GM18517 (cell line): ENCODE measurements around the gene RANBP3.
"Not testable (repeated sequence)": the region's sequence is repeated elsewhere in the genome, so short reads cannot be mapped to it uniquely, and the experiment has no call there.

Source experiments
- ATAC-seq: cut with Tn5 transposase; IDR thresholded peaks from one replicate; pipeline ENCODE4 v1.9.1; 2021; ENCODE audit warnings: mild to moderate bottlenecking, moderate library complexity; ENCODE audit not compliant: unreplicated experiment

The RANBP3 gene

DNA sequence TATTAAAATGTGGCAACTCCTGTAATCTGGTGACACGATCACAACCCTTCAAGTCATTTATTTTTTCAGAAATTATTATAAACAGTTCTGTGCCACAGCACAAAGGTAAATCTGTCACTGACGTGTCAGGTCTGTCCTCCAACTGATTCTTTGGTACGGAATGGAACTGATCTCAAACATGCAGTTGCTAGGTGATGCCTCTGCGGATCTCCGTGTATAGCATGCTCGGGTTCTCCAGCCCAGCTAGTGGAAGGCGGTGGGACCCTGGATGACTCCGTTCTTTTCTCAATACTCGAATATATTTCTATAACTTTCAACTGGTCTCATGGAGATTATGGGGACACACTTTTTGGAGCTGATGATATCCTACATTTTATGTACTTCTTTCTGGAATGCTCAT is 11.0 kb downstream of the RANBP3 start:
- no peak for ATAC-seq

DNA sequence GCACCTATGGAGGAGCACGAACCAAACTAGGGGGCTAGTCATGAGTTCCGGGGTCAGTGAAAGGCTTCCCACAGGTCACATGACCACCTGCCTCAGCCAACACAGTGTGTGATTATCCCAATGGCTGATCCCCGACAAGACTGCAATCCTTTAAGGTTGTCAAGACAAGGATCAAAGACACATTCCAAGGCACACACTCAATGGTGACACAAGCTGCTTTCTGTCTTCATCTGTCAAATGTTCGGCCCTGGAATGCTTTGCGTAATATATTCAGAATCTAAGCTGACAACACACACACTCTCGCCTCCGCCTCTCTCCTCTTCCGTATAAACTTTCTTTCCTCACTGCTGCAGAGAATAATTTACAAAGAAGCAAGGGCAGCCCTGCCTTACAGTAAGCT is 11.7 kb downstream of the RANBP3 start:
- no peak for ATAC-seq

DNA sequence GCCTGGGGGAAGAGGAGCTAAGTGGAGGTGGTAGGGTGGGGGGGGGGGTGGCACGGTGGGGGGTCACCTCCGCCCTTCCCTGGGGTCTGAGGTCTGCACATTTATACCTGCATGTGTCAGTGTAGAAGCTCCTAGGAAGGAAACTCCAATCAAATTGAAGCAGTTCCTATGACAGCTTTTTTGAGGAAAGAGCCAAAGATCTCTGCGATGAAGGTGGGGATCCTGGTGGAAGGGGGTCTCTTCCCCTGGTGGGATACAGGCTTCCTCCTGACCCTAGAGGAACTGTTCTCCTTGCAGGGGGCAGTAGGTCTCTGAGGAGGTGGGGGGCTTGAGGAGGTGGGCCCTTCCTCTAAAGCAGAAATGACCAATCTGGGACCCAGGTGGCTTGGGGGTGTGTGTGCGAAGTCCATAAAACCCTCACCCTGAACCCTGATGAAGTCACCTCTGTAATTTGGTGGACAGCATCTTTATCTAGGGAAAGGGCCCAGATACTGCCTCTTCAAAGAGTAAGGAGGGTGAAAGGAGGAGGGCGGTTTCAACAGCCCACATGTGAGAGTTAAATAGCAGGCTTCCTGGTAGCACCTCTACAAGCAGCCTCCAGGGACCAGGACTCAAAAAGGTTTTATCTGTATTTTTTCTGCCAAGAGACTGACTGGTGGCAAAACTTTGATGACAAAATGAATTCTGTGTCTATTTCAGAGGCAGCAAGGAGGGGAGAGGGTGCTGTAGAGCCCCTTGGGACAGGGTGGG is 12.9 kb downstream of the RANBP3 start:
- no peak for ATAC-seq

DNA sequence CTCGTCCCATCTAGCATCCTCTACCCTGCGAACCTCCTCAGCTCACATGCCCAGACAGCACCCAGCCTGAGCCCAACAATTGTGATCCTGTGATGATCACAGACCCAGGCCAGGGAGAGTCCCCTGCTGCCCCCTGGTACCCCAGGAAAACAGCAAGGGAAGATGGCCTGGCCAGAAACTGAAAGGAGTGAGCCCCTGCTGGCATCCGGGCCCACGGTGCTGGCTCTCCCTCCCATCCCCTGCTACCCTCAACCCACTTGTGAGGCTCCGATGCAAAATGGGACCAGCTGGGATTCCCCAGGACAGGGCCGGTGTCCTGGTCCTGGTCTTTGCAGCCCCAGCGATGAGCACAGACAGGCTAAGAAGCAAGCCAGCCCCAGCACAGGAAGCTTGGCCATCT is 14.1 kb downstream of the RANBP3 start:
- no peak for ATAC-seq

DNA sequence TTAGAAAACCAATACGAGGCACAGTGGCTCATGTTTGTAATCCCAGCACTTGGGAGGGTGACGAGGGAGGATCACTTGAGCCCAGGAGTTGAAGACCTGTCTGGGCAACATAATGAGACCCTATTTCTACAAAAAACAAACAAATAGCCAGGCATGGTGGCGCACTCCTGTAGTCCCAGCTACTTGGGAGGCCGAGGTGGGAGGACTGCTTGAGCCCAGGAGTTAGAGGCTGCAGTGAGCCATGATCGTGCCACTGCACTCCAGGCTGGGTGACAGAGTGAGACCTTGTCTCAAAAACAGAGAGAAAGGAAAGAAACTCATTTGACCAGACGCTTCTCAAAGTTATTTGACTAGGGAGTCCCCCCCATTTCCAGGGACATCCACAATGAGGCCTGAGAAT is 14.7 kb downstream of the RANBP3 start:
- not testable (repeated sequence) for ATAC-seq

DNA sequence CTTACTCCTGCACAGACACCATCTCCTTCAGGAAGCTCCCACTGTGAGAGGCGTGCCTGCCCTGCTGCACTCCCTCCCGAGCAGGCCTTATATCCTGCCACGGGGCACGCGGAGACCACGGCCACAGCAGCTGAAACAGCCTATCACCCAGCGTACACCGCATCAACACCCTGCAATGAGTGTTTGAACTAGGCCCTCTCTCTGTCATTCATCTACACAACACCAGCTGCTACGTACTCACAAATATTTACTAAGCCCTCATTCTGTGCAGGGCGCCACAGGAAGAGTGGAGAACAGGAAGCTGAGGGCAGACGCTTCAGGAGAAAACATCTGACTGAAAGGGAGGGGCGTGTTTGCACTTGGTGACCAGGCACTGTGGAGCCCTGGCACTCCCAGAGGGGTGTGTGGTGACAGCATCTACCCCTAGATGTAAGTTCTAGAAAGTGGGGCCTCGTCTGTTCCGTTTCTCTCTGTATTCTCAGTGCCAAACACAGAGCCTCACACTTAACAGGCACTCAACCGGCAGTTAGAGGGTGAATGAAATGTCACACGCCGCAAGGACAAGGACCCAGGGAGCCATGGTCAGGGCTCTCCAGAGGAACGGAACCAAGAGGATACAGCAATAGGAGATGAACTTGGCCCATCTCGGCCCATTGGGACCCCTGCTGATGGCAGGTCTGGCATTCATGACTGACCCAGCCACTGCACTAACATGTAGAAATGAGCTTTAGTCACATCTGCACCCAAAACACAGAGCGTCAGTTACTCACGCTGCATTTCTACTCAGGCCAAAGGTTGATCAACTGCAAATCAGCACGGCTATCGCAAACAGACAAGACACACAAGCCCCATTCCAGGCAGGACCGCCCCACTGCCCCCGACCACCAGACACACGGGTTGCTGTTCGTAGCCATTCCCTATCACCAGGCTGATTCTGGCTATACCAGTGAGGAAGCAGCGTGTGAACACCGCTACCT is 15.7 kb downstream of the RANBP3 start:
- no peak for ATAC-seq

DNA sequence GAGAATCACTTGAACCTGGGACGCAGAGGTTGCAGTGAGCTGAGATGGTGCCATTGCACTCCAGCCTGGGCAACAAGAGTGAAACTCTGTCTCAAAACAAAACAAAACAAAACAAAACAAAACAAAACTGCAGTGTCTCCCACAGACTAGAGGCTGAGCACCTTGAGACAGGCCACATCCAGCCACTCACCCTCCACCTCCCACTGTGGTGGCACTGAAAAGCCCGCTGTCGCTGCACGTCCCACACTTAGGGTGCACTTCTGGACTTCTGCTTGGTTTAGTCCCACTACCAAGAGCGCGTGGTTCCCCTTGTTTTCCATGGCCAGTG is 16.3 kb downstream of the RANBP3 start:
- not testable (repeated sequence) for ATAC-seq

DNA sequence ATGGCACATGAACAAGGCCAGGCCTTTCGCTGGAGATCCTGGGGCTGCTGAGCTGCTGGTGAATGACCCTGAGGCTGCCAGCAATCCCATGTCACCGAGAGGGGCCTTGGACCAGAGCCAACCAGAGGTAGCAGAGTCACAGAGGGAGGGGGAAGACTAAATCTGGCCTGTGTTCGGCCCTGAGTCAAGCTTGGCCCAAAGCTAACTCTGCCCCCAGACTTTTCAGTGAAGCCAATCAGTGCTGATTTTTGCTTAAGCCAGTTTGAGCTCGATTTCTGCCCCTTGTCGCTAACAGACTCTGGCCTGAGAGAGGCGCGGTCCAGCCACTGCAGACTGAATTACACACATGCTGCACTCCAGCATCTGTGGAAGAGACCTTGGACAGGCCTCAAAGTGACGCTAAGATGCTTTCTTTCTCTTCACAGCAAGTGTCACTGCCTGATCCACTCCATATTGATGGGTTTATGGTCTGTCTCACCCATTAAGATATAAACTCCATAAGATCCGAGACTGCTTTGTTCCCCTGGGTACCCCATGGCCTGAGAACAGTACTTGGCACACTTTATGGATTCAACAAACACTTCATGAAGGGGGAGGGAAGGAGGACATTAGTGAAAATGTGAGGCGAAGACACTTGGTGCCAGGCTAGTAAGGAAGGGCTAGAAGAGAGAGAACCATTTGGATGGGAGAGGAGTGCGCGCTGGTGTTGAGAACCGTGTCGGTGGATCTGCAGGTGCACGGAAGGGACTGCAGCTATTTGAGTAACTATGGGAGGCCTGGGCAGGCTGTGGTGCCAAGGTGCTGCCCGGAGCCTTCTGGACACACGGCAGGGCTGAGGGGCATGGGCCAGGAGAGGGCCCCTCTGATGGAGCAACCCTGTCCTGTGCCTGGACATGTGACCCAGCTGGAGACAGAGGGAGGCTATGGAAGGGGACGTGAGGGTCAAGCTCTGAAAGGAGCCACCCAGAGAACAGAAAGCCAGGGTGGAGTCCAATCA is 17.6 kb downstream of the RANBP3 start:
- ATAC-seq = no peak

DNA sequence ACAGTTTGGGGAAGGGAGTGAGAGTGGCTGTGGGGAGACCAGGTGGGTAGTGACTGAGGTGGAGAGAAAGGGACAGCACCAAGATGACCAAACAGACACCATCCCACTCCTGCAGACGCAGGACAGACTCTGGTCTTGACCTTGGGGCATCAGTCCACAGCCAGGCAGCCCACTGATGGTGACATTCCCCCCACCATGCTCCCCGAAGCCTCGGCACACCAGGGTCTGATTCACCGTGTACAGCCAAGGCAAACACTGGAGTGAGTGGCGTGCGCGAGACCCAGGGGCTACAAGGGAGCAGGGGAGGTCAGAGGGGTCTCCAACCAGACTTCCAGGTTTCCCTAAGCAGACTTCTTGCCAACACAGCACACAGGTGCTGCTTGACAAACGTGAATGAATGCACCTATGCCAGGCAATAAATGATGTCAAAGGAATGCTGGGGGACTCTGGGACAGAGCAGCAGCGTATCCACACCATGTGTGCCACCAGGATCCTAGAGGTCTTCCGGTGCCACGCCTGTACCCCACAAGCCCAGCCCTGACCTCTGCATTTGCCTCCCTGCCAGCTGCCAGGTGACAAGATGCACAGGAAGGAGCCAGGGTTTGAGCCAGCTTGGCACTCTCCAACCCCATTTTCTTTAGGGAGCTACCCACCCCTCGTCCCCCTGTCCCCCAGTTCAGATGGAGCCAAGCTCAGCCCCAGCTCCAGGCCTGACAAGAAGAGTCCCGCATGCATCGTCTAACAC is 18.5 kb downstream of the RANBP3 start:
- no peak for ATAC-seq

DNA sequence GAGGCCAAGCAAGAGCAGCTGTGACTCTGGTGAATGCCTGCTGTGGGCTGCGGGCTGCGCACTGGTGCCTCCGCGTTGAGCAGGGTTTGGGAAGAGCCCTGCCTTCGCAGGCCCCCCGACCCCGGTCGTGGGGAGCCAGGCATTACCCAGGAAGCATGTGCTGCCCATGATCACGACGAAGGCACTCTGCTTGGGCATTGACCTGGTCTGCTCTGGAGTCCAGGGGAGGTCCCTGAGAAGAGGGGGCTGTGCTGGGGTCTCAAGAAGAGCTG is 19.2 kb downstream of the RANBP3 start:
- no peak for ATAC-seq

DNA sequence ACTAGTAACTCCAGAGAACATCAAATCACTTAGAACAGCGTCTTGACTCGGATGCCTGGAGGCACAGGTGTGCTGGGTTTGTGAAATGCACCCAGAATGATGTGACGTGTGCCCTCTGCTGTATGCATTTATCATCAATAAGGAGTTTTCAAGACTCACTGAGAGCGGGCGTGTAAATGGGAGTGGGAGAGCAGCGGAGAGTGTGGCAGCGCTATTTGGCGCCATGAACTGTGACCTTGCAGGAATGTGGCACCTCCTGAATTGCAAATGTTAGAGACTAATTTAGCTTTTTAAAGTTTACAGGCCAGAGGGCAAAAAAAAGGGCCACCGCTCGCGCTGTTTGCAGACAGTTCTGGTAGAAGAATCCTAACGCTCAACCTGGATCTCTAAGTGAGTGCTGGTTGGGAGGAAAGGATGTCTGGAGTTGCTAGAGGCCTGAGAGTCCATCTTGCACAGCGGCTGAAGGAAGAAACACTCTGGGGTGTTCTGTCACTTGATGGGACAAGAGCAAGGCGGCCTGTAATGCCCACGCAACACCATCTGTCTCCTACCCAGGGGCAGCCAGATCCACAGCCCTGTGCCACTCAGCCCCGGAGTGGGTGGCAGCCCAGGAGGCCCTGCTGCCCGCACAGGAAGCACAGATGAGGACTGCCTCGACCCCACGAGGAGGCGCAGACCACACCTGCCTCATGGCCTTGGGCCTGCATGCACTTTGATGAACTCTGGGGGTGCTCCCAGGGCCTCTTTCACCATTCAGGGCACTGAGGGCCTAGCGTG is 19.7 kb downstream of the RANBP3 start:
- no peak for ATAC-seq

DNA sequence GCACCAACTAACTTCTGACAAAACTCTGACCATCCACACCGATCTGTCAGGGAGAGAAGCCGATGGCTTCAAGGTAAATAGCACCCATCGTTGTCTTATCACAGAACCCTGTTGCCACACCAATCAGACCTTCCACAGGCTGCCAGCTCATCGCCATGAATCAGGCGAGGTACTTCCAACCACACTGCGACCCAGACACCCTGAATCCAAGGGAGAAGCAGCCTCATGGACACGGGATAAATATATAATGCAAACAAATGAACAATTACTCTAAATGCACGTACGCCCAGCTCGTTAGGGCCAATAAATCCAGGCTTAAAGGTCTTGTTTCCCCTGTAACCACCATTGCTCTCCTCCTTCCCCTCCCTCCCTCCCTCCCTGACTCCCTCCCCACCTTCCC is 20.8 kb downstream of the RANBP3 start:
- ATAC-seq = no peak

DNA sequence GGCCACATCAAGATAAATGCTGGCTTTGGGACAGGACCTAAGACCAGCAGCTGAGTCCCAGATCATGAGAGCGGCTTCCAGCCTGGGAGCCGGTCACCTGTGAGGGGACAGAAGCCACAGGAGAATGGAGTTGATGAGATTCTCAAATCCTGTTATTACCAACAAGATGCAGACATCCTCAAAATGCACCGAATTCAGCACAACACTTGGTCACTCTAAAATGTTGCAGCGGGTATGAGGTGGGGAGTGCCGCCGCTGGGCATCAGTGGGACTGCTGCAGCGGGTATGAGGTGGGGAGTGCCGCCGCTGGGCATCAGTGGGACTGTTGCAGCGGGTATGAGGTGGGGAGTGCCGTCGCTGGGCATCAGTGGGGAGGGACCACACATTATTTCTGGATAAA is 21.2 kb downstream of the RANBP3 start:
- ATAC-seq = no peak

DNA sequence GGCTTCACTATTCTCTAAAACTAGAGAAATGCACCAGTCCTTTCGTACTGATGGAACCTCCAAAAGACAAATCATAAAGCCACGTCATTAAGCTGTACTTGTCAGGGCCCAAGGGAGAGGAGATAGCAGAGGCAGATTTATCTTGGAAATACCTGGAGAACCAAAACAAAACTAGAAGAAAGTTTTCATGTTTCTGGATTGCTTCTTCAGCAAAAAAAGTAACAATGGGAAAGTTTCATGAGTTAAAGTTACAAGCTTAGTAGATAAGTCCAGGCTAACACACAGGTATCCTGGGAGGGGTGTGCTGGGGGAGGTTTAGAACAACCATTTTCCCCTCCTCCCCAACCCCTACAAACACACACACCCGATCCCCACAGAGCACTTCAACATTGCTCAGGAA is 21.6 kb downstream of the RANBP3 start:
- ATAC-seq = no peak

DNA sequence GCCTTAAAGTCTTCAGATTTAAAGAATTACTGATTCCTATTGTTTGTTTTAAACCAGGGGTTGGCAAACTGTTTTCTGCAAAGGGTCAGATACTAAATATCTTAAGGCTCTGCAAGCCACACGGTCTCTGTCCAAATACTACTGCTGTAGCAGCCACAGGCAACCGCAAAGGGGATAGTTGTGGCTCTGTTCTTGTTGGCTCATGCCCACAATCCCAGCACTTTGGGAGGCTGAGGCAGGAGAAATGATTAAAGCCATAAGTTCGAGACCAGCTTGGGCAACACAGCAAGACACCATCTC is 22.4 kb downstream of the RANBP3 start:
- ATAC-seq = no peak

DNA sequence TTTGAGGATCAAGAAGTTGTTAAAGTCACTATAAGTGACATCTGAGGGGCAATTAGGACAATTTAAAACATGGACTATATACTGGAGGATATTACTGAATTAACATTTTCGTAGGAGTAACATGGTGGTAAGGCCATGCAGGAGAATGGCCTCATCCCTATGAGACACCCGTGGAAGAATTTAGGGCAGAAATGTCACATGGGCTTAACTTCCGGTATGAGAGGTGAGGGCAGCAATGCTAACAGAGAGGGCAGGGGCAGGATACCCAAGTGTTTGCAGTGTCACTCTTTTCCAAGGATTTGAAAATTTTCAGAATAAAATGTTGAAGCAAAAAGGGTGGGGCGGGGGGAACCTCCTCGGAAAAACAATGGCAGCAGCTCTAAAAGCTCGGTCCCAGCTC is 23.6 kb downstream of the RANBP3 start:
- ATAC-seq = no peak

DNA sequence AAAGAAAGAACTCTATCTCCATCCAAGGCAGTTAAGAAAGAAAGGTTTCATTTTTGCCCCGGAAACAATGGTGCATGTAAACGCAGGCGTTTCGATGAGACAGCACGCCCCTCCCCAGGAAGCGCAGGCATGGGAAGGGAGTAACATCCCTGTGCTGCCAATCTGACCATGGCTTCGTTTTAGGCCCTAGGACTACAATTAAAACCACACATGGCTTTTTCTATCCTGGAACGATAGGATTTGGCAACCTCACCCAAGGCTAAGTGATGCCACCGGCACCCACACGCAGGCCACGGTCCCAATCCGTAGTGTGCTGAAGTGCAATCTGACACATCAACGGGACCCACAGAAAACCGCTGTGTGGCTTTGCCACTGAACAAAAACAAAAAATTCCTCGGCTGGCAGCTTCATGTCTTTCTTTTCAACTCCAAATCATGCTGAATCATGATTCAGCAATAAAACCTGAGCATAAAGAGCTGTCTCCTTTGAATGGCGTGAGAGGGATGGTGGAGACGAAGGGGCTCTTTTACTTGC is 24.2 kb downstream of the RANBP3 start:
- no peak for ATAC-seq

DNA sequence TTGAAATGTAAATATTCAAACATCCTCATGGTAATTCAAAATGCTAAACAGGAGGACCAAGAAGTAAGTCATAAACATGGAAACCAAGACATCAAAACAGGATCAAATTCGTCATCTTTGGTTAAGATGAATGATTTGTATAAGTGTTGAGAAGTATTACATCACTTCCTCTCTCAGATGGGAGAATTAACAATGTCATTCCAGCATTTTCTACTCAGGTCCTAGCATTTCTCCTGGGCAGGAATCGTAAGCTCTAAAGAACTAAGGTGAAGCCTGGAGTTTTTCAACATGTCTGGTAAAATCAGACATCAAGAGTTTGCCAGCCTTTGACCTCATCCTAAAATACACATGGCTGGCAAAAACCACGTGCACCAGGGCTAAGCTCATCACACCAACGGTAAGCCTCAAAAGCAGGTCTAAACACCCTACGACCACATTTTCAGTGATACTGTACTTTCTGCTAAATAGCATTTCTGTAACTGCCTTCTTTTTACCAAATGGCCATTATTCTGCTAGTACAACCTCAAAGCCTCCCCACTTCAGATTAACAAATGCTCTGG is 24.8 kb downstream of the RANBP3 start:
- ATAC-seq = no peak

DNA sequence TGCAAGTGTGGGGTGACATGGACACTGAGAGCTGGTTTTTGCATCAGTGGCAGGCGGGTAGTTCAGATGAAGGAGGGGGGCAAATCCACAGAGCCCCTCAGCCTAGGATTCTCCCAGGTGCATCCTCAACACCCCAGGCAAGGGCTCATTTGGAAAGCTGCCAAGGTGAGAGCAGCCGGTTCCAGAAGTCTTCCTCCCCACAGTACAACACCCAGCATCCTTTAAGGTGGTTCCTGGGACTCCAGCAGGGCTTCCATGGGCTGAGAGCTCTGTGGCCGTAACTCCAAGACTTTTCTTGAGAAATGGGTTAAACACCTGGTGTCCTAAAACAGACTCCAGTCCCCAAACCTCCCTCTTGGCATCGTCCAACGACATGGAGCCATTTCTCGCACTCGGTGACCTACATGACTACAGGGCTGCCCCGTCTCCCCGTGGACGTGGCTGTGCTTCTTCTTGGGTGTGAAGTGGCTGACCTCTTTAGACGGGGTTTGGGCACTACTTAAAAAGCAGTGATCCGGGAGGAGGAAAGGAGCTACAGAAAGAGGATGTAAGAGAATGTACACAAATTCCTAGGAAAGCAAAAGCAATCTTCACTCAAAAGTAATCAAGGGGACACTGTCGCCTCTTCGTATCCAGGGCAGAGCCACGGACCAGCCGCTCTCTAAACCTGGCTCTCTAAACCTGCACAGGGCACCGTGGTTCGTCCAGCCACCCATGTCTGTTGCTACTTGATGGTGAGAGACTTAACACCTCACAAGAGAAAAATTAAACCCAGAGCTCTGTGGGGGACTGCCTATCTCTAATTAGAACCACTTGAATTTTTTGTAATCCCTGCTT is 25.5 kb downstream of the RANBP3 start:
- no peak for ATAC-seq
